BE2C (cell line): ENCODE measurements around the gene COL15A1.

Experiments used
- DNase-seq: peaks from one replicate; pipeline ENCODE4 v3.0.0-alpha.2; 2020
- H3K27me3 ChIP-seq: fragments of 250-450 bp; sonication (Bioruptor Pico); 2 replicates; pipeline ENCODE4 v1.5.1; 2020; ENCODE audit warnings: mild to moderate bottlenecking
- H3K36me3 ChIP-seq: fragments of 250-450 bp; sonication (Bioruptor Pico); 2 replicates; pipeline ENCODE4 v1.5.1; 2020; ENCODE audit warnings: mild to moderate bottlenecking
- H3K4me1 ChIP-seq: fragments of 250-450 bp; sonication (Bioruptor Pico); 2 replicates; pipeline ENCODE4 v1.5.1; 2020
- H3K4me3 ChIP-seq: 2 replicates; pipeline ENCODE4 v1.5.1; 2011; ENCODE audit warnings: low read depth, low read length
- H3K9me3 ChIP-seq: fragments of 250-450 bp; sonication (Bioruptor Pico); 2 replicates; pipeline ENCODE4 v1.5.1; 2020
- CTCF ChIP-seq: IDR thresholded peaks from 2 replicates; pipeline ENCODE4 v1.5.1; 2012; ENCODE audit warnings: mild to moderate bottlenecking, low read depth, low read length

The COL15A1 gene

GRCh38 chr9:98993570-98993945 is 49.9 kb downstream of the COL15A1 start:
- DNase-seq = no peak
- no peaks in the 10 kb centered on the region for H3K36me3 ChIP-seq
- TF ChIP-seq CTCF = no peak
- no peak overlapping the region for H3K4me3 ChIP-seq
- H3K9me3 ChIP-seq = peaks cover 5% of the 10 kb centered on the region; the same call in 1 of the 2 replicates
- H3K4me1 ChIP-seq = no peaks in the 10 kb centered on the region
- peaks cover 13% of the 10 kb centered on the region for H3K27me3 ChIP-seq

GRCh38 chr9:98994172-98995058 is 50.7 kb downstream of the COL15A1 start:
- no peak overlapping the region for H3K4me3 ChIP-seq
- H3K4me1 ChIP-seq = no peaks in the 10 kb centered on the region
- H3K9me3 ChIP-seq = peaks cover 5% of the 10 kb centered on the region; the same call in 1 of the 2 replicates
- no peak for TF ChIP-seq CTCF
- DNase-seq = no peak
- peaks cover 16% of the 10 kb centered on the region for H3K27me3 ChIP-seq
- H3K36me3 ChIP-seq = no peaks in the 10 kb centered on the region

GRCh38 chr9:98995059-98995671 is 51.5 kb downstream of the COL15A1 start:
- Histone ChIP-seq H3K36me3 (no peaks in the 10 kb centered on the region), H3K27me3 (peaks cover 16% of the 10 kb centered on the region)
- DNase-seq = no peak

GRCh38 chr9:98995971-98996504 is 52.3 kb downstream of the COL15A1 start:
- DNase-seq = no peak
- TF ChIP-seq CTCF = no peak

More at GRCh38 chr9:98995059-98995671, 51.5 kb downstream of the COL15A1 start:
- no peak for TF ChIP-seq CTCF
- H3K9me3 ChIP-seq = peaks cover 5% of the 10 kb centered on the region; the same call in 1 of the 2 replicates
- no peaks in the 10 kb centered on the region for H3K4me1 ChIP-seq
- H3K4me3 ChIP-seq = no peak overlapping the region

GRCh38 chr9:98997604-98998003 is 53.9 kb downstream of the COL15A1 start:
- Histone ChIP-seq H3K36me3 (no peaks in the 10 kb centered on the region), H3K27me3 (peaks cover 16% of the 10 kb centered on the region), H3K4me3 (no peak overlapping the region), H3K4me1 (no peaks in the 10 kb centered on the region), H3K9me3 (no peaks in the 10 kb centered on the region; the same call in 1 of the 2 replicates)
- no peak for TF ChIP-seq CTCF
- DNase-seq = no peak

More at GRCh38 chr9:98995971-98996504, 52.3 kb downstream of the COL15A1 start:
- H3K9me3 ChIP-seq = peaks cover 5% of the 10 kb centered on the region
- no peaks in the 10 kb centered on the region for H3K4me1 ChIP-seq
- no peak overlapping the region for H3K4me3 ChIP-seq
- no peaks in the 10 kb centered on the region for H3K36me3 ChIP-seq
- H3K27me3 ChIP-seq = peaks cover 16% of the 10 kb centered on the region
